Measurements from ENCODE around the gene STAU1.
"Not testable (repeated sequence)": the region's sequence is repeated elsewhere in the genome, so short reads cannot be mapped to it uniquely, and the experiment has no call there.

The STAU1 gene

GRCh38 chr20:49207076-49207475 lies 18.9 kb upstream of the STAU1 start:
- in situ Hi-C loops (cut with HindIII; ENCODE audit: low sequenced_read_pairs), result no loop called here

DNA sequence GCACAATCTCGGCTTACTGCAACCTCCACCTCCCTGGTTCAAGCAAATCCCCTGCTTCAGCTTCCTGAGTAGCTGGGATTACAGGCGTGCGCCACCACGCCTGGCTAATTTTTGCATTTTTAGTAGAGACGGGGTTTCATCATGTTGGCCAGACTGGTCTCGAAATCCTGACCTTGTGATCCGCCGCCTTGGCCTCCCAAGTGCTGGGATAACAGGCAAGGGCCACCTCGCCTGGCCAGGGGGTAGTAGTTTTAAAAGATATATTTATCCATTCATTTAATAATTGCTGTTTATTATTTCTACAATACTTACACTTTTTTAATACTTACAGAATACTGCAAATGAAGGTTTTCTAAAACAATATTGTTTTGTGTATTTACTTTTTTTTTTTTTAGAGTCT lies 15.6 kb upstream of the STAU1 start:
- in situ Hi-C loops (cut with HindIII; ENCODE audit: low sequenced_read_pairs), result no loop called here

GRCh38 chr20:49203011-49203410 lies 14.9 kb upstream of the STAU1 start:
- in situ Hi-C loops (cut with HindIII; ENCODE audit: low sequenced_read_pairs), result no loop called here

- in situ Hi-C loops (cut with HindIII; ENCODE audit: low sequenced_read_pairs), result no loop called here
Observed at GRCh38 chr20:49199729-49200293, 11.7 kb upstream of the STAU1 start.

DNA sequence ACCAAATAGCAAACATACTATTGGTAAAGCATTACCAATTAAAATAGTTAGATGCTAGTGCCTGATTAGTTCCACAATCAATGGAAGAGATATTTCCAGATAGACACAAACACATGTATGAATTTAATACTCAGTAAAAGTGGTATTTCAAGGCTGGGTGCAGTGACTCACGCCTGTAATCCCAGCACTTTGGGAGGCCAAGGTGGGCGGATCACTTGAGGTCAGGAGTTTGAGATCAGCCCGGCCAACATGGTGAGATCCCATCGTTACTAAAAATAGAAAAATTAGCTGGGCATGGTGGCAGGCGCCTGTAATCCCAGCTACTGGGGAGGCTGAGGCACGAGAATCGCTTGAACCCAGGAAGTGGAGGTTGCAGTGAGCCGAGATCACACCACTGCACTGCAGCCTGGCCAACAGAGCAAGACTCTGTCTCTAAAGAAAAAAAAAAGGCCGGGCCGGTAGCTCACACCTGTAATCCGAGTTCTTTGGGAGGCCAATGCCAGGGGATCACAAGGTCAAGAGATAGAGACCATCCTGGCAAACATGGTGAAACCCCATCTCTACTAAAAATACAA lies 4.9 kb upstream of the STAU1 start:
- in situ Hi-C loops (cut with HindIII; ENCODE audit: low sequenced_read_pairs), result not testable (repeated sequence)

DNA sequence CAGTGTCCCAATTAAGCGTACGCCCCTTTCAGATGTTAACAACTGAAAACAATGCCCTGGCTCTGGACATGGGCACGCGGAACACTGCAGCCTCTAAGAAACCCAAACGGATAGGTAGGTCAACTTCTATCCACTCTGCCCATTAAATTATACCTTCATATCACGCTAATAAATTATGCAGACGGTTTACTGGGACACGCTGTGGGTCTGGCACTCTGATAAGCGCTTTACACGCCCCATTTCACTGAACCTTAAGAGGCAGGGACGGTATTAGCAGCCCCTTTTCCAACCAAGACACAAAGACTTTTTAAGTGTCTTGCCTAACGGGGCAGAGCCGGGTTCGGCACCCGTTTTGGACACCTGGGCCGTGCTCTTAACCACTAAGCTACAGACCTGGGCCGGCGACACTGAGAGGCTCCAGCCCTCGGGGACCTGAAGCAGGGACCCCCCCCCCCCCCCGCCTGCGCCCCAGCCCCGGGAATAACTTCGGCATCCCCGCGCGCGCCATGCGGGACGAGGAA lies 744 bp downstream of the STAU1 start:
- in situ Hi-C loops (cut with HindIII; ENCODE audit: low sequenced_read_pairs), result no loop called here

GRCh38 chr20:49186535-49187329 lies 1.4 kb downstream of the STAU1 start:
- in situ Hi-C loops (cut with HindIII; ENCODE audit: low sequenced_read_pairs), result no loop called here

- in situ Hi-C loops (cut with HindIII; ENCODE audit: low sequenced_read_pairs), result no loop called here
Observed at GRCh38 chr20:49185071-49185761, 2.9 kb downstream of the STAU1 start.

- in situ Hi-C loops (cut with HindIII; ENCODE audit: low sequenced_read_pairs), result no loop called here
Observed at GRCh38 chr20:49184691-49185070, 3.5 kb downstream of the STAU1 start.

DNA sequence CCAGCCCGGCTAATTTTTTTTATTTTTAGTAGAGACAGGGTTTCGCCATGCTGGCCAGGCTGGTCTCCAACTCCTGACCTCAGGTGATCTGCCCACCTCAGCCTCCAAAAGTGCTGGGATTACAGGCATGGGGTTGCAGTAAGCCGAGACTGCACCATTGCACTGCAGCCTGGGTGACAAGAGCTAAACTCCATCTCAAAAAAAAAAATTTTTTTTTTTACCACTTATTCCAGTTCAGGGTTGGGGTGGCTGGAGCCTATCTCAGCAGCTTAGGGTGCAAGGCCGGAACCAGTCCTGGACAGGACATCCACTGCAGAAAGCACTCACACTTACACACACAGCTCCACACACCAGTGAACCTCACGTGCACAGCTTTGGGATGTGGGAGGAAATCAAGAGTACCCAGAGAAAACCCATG lies 4.0 kb downstream of the STAU1 start:
- in situ Hi-C loops (cut with HindIII; ENCODE audit: low sequenced_read_pairs), result not testable (repeated sequence)

DNA sequence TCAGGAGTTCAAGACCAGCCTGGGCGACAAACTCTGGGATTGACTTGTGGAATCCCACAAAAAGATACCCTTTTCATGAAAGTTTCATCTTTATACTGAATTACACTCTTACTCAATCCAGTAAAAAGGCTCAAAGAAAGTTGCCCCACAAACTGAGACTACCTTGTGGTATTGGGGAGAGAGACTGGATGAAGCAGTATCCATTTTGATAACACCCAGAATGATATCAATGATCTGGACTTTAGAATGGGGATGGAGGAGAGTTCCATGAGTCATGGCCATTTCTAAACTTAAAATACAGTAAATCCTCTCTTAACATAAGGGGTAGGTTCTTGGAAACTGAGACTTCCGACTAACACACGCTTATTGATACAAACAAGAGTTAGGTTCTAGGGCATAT lies 4.7 kb downstream of the STAU1 start:
- in situ Hi-C loops (cut with HindIII; ENCODE audit: low sequenced_read_pairs), result no loop called here

DNA sequence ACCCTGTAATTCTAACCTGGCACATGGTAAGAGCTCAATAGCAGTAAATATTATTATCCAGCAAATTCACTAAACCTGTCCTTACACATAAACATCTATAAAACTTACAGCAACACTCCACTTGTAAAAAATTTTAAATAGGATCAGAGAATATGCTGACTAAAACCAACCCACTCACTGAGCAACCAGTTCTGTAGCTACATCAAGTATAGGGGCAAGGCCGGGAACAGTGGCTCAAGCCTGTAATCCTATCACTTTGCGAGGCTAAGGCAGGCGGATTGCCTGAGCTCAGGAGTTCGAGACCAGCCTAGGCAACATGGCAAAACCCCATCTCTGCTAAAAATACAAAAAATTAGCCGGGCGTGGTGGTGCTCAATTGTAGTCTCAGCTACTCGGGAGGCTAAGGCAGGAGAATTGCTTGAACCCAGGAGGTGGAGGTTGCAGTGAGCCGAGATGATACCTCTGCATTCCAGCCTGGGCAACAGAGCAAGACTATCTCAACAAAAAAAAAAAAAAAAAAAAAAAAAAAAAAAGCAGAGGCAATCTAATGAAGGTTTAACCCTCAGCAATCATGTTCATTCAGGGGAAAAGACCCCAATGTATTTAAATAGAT lies 6.8 kb downstream of the STAU1 start:
- in situ Hi-C loops (cut with HindIII; ENCODE audit: low sequenced_read_pairs), result no loop called here

GRCh38 chr20:49179368-49180277 lies 8.5 kb downstream of the STAU1 start:
- in situ Hi-C loops (cut with HindIII; ENCODE audit: low sequenced_read_pairs), result no loop called here

DNA sequence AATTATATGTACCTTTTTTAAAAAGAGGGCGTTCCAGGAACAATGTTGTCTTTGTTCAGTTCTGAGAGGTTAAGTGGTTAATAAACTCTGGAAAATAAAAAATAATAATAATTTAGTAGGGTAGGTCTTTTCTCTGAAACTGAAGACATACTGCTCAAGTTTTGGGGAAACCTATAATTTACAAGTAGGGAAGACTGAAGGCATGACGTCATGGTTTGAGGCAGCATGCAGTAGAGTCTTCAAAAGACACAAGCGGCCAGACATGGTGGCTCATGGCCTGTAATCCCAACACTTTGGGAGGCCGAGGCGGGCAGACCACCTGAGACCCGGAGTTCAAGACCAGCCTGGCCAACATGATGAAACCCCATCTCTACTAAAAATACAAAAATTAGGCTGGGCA lies 14.0 kb downstream of the STAU1 start:
- in situ Hi-C loops (cut with HindIII; ENCODE audit: low sequenced_read_pairs), result loop anchor here (5.0 kb wide), 1 partner anchor 57 kb away; no protein-coding TSS in a partner anchor

GRCh38 chr20:49172413-49172812 lies 15.7 kb downstream of the STAU1 start:
- in situ Hi-C loops (cut with HindIII; ENCODE audit: low sequenced_read_pairs), result loop anchor here (5.0 kb wide), 1 partner anchor 55 kb away; no protein-coding TSS in a partner anchor

DNA sequence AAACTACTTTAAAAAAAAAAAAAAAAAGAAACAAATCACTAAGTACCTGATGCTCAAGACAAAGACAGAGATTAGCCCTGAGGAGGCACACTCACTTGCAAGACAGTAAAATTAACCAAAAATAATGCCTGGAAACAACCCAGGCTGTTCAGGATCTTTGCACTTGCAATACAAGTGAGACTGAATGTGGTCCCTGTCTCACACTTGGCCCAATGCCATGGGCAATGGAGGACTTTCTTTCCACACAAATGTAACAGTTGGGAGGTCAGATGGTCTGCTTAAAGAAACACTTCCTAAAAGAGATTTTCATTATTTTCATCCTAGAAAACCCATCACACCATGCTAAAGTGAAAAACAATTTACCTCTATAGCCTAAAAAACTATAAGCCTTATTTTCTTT lies 16.2 kb downstream of the STAU1 start:
- in situ Hi-C loops (cut with HindIII; ENCODE audit: low sequenced_read_pairs), result loop anchor here (5.0 kb wide), 1 partner anchor 55 kb away; no protein-coding TSS in a partner anchor

DNA sequence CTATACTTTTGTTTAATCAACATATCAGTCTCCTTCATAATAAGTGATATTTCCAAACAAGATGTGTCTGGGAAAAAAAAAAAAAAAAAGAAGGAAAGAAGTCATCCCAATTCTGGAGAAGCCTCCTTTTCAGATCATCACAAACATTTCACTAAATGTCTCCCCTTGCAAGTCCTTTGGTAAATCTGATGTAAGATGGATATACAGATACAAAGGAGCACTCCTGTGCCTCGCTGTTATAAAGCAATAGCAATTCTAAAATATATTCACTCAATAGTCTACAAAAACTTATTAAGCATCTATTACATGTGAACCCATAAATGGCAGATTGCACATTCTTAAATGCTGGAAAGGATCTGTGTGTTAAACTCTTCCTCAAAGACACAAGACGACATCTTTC lies 17.4 kb downstream of the STAU1 start:
- in situ Hi-C loops (cut with HindIII; ENCODE audit: low sequenced_read_pairs), result loop anchor here (5.0 kb wide), 1 partner anchor 53 kb away; no protein-coding TSS in a partner anchor

DNA sequence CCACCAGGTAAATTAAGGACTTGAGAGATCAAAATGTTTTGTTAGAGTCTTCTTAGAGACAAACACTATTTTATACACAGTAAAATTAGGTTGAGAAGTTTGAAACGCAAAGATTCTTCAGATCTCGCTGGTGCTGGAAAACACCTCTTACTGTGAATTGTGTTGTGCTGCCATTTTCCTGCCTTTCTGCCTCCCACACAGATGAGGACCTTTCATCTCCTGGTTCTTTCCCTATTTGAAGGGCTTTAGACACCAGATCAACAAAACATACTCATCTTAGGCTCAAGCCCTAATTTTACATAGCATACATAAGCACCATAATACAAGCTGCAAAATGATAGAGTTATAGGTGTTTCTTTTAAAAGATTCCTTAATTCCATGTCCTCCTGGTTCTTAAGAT lies 18.6 kb downstream of the STAU1 start:
- in situ Hi-C loops (cut with HindIII; ENCODE audit: low sequenced_read_pairs), result no loop called here

DNA sequence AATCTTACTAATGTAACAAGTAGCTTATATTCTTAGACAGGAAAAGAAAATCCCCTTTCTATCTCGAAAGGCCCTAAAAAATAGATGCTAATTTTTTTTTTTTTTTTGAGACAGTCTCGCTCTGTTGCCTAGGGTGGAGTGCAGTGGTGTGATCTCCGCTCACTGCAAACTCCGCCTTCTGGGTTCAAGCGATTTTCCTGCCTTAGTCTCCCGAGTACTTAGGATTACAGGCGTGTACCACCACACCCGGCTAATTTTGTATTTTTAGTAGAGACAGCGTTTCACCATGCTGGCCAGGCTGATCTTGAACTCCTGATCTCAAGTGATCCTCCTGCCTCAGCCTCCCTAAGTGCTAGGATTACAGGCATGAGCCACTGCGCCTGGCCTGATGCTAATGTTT lies 19.3 kb downstream of the STAU1 start:
- in situ Hi-C loops (cut with HindIII; ENCODE audit: low sequenced_read_pairs), result not testable (repeated sequence)
